Chondrocyte (in vitro differentiated cells): ENCODE results near the gene LNX1. TPM values are rescaled to one million over a fixed set of nuclear protein-coding genes. Genes with fewer than 3 reads are reported as not detected.

Source experiments
- DNase-seq: peaks from one replicate; pipeline ENCODE4 v3.0.0; 2021; ENCODE audit warnings: mixed read lengths, low spot score
- H3K27ac Mint-ChIP-seq: one replicate; pipeline ENCODE4 v1.8.0; 2021; ENCODE audit warnings: mild to moderate bottlenecking, moderate library complexity, mixed read lengths; ENCODE audit not compliant: unreplicated experiment
- H3K27me3 Mint-ChIP-seq: 2 replicates; pipeline ENCODE4 v1.8.0; 2021; ENCODE audit warnings: low read depth, mixed read lengths
- H3K36me3 Mint-ChIP-seq: 2 replicates; pipeline ENCODE4 v1.8.0; 2021; ENCODE audit warnings: low read depth, mixed read lengths
- H3K4me1 Mint-ChIP-seq: 2 replicates; pipeline ENCODE4 v1.8.0; 2021; ENCODE audit warnings: low read depth, mild to moderate bottlenecking, mixed read lengths
- H3K4me3 Mint-ChIP-seq: one replicate; pipeline ENCODE4 v1.8.0; 2021; ENCODE audit warnings: mild to moderate bottlenecking, moderate library complexity, mixed read lengths; ENCODE audit not compliant: unreplicated experiment
- H3K9me3 Mint-ChIP-seq: 2 replicates; pipeline ENCODE4 v1.8.0; 2021; ENCODE audit warnings: low read depth, mixed read lengths
- total RNA-seq: library from RNA; stranded (reverse); gene quantifications from 3 replicates; pipeline ENCODE4 v1.2.1, GENCODE V29; 2021
- TF ChIP-seq, protein P1 (sequence below): fragments of 200-600 bp; sonication (generic); IDR thresholded peaks from 2 replicates; pipeline ENCODE4 v1.5.0; 2021; ENCODE audit warnings: antibody characterized with exemption, mild to moderate bottlenecking, moderate library complexity

LNX1 gene
- total RNA-seq, 1 donor from 2014 or later: 1.8 TPM

- H3K27ac Mint-ChIP-seq: peak overlapping the region; percentile 67
- no peak for DNase-seq
Measured at GRCh38 chr4:53558065-53558801, 33.1 kb downstream of the LNX1 start.

GRCh38 chr4:53557669-53558064, 33.6 kb downstream of the LNX1 start:
- H3K4me3 Mint-ChIP-seq: no peak overlapping the region
- H3K27me3 Mint-ChIP-seq: no peaks in the 10 kb centered on the region
- peaks cover 44% of the 10 kb centered on the region for H3K4me1 Mint-ChIP-seq
- no peaks in the 10 kb centered on the region for H3K9me3 Mint-ChIP-seq
- TF ChIP-seq, protein P1, sequence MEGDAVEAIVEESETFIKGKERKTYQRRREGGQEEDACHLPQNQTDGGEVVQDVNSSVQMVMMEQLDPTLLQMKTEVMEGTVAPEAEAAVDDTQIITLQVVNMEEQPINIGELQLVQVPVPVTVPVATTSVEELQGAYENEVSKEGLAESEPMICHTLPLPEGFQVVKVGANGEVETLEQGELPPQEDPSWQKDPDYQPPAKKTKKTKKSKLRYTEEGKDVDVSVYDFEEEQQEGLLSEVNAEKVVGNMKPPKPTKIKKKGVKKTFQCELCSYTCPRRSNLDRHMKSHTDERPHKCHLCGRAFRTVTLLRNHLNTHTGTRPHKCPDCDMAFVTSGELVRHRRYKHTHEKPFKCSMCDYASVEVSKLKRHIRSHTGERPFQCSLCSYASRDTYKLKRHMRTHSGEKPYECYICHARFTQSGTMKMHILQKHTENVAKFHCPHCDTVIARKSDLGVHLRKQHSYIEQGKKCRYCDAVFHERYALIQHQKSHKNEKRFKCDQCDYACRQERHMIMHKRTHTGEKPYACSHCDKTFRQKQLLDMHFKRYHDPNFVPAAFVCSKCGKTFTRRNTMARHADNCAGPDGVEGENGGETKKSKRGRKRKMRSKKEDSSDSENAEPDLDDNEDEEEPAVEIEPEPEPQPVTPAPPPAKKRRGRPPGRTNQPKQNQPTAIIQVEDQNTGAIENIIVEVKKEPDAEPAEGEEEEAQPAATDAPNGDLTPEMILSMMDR: no peak
- no peaks in the 10 kb centered on the region for H3K36me3 Mint-ChIP-seq
- H3K27ac Mint-ChIP-seq: peak overlapping the region; percentile 33
- DNase-seq: no peak

More at GRCh38 chr4:53558065-53558801, 33.1 kb downstream of the LNX1 start:
- Mint-ChIP-seq H3K27me3 (no peaks in the 10 kb centered on the region), H3K9me3 (no peaks in the 10 kb centered on the region), H3K4me1 (peaks cover 44% of the 10 kb centered on the region), H3K4me3 (no peak overlapping the region), H3K36me3 (no peaks in the 10 kb centered on the region)
- TF ChIP-seq, protein P1: peak; percentile 13

DNA sequence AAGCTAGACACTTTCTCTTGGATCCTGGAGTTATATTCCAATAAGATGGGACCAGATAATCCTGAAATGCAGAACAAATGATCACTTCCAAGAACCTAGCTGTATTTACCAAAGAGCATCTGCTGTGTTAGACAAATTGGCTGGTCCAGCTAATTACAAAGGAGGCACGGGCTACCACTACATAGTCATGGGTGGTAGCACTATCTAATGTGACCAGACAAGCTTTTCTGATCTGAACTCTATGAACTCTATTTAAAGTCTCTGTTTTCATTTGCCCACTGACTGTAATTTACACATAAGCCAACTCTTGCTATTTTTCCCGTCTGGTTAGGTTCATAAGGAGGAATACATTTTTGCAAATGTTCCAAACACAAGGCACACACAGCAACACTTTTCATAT, 34.6 kb downstream of the LNX1 start:
- H3K9me3 Mint-ChIP-seq: peaks cover 2% of the 10 kb centered on the region
- H3K4me1 Mint-ChIP-seq: peaks cover 49% of the 10 kb centered on the region
- no peaks in the 10 kb centered on the region for H3K27me3 Mint-ChIP-seq
- no peak for DNase-seq
- TF ChIP-seq, protein P1: no peak
- H3K27ac Mint-ChIP-seq: no peak overlapping the region
- H3K4me3 Mint-ChIP-seq: no peak overlapping the region
- H3K36me3 Mint-ChIP-seq: no peaks in the 10 kb centered on the region

DNA sequence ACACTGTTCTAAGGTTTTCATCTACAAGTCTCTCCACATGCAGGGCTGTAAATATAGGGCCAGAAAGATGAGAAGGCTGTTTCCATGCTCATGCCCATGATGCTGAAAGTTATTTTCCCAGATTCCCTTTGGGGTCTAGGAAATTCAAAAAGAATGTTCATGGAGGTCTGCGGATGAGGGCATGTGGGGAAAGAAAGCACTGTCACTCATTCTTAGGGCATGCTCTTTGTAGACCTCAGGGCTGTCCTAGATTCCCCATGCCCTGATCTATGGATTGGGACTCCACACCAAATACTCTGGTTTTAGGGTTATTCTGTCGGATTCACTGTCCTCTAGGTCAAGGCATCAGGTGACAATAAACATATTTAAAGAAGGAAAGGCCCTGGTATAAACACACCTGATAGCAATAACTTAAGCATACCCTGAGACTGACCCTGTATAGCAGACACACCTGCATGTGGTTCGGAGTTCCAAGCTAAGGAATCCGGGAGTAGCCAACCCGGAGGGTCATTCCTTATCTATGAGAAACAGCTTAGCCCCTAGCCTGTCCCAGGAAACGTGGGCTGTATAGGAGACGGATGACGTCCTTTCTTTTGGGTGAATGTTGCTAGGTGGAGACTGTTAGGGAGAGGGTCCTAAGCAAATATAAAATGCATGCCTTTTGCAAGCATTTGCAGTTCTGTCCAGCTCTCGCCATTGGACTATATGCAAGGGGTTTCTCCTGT, 37.6 kb downstream of the LNX1 start:
- no peak for DNase-seq
- Mint-ChIP-seq H3K36me3 (no peaks in the 10 kb centered on the region), H3K27ac (no peak overlapping the region), H3K9me3 (peaks cover 4% of the 10 kb centered on the region), H3K27me3 (no peaks in the 10 kb centered on the region), H3K4me3 (no peak overlapping the region), H3K4me1 (peaks cover 47% of the 10 kb centered on the region)
- TF ChIP-seq, protein P1: no peak

- no peaks in the 10 kb centered on the region for H3K36me3 Mint-ChIP-seq
- H3K27me3 Mint-ChIP-seq: no peaks in the 10 kb centered on the region
- H3K27ac Mint-ChIP-seq: no peak overlapping the region
- peaks cover 47% of the 10 kb centered on the region for H3K4me1 Mint-ChIP-seq
- DNase-seq: no peak
- H3K9me3 Mint-ChIP-seq: peaks cover 7% of the 10 kb centered on the region
- H3K4me3 Mint-ChIP-seq: no peak overlapping the region
- TF ChIP-seq, protein P1: no peak
Measured at GRCh38 chr4:53552711-53553110, 38.6 kb downstream of the LNX1 start.
